GM18502 (cell line): Measurements from ENCODE around the gene ITIH4.

Experiments
- ATAC-seq: cut with Tn5 transposase; IDR thresholded peaks from one replicate; pipeline ENCODE4 v1.9.1; 2021; ENCODE audit warnings: mild to moderate bottlenecking; ENCODE audit not compliant: unreplicated experiment, poor library complexity

ITIH4 gene

DNA sequence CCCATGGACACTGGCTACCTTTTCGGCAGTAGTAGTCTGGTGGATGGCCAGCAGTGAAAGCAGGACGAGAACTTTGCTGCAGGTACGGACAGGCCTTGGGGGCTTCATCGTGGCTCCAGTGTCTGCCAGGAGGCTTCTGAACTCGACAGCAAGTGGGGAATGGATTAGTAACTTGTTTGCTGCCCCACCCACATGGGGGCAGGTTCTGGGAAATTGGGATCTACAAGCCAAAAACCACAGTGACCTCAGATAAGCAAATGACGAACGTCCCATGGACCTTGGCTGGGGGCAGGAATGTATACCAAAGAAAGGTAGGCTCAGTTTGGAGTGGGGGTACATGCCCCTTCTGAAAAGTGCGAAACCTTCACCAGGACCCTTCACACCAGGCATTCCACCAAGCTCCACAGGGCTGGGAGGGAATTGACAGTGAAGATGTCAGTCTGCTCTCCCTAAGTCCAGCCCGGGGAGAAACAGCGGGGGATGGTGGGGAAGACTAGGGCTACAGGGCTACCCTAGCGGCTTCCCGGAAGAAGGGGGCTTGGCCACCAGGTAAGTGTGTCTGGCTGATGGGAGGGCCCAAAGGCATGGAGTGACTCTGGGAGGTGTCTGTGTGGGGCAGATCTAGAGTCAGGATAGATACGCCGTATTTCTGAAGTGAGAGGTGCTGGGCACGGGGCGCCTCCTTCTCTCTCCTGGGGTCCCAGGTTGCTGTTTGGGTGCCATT, at the start of gene ITIH4:
ITIH4 (minus strand) TSS at position 138 of the 724 bp plus-strand sequence; CDS start at position 108, 30 bp downstream.
- no peak for ATAC-seq

DNA sequence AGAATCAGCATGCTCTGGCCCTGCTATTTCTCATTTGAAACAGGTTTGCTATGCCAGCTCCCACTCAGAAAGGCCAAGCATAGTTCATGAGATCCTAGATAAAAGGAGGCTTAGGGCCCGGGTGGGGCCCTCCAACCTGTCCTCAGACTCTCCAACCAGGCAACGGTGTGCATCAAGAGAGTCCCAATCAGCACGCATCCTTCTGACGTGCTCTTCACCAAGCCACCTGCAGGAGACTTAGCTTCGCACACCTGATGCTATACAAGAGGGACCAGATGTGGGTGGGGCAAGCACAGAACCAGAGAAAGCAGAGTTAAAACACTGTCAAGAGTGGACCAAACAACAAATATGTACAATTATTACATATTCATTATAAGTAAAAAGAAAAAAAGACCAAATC, 49.6 kb upstream of the ITIH4 start:
- no peak for ATAC-seq

- ATAC-seq, result no peak
These were observed 49.1 kb upstream of the ITIH4 start for GRCh38 chr3:52879581-52879980.

DNA sequence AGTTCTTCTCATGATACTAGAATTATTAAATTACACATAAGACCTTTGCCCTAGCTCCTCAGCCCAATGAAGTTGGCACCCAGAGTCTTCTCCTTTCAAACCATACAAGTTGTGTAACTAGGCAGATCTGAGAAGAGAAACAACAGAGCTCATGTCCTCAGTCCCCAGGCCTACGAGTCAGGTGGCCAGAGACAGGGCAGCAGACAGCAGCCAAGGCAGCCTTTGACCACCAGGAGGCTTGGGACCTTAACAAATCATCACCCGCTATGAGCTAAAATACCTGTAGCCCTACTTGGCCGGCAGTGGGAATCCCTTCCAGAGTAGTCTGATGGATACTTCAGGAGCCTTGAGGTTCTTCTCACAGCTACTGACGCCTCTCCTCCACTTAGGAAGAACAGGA, 48.6 kb upstream of the ITIH4 start:
- no peak for ATAC-seq

DNA sequence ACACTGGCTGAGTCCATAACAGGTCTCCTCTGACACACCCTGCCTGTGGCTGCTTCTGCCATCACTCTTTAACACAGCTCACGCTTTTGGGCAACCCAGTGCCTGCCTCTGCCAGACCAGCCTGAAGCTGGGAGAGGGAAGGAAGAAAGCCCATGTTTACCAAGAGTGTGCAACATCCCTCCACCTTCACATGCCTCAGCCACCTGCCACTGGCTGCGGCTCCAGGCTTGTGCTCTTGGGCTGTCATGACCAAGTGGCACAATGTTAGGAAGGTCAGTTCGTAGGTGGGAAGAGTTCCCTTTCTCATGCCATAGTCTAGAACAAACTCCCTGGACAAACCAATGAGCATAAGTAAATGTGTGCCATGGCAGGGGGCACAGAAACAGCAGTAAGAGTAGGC, 46.6 kb upstream of the ITIH4 start:
- no peak for ATAC-seq

- ATAC-seq, result no peak
These were observed 44.6 kb upstream of the ITIH4 start for GRCh38 chr3:52874864-52875587.

- no peak for ATAC-seq
These were observed 43.8 kb upstream of the ITIH4 start for GRCh38 chr3:52874160-52874701.

DNA sequence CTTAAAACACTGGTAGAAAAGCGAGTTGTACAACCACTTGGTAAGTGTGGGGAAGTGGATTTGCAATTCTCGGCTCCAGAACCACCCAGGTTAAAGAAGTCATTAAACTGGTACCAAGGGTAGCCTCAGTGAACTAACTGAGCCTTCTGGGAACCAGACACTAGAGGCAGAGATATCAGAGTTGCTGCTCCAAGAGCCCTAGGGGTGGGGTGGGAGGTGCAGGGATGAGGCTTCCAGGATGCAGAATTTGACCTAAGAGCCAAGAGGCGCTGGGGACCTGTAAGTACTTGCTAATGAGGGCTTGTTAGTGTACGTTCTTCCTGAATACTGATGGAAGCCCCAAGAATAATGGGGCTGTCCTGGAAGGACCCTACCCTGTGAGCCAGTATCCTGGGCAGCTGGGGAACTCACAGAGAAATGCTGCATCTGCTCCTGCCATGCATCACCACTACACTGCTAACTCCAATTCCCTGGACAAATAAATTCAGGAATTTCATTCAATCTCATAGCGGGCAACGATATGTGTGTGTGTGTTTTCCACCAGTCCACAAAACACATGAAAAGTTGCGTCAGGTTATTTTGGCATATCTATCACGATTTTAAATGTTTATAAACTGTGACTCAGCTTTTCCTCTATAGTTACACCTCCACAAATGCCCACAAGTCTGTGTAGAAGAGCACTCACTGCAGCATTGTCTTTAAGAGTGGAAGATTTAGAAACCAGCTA, 43.1 kb upstream of the ITIH4 start:
- ATAC-seq, result no peak

- ATAC-seq, result no peak
These were observed 41.8 kb upstream of the ITIH4 start for GRCh38 chr3:52872245-52872644.

GRCh38 chr3:52871761-52872160, 41.3 kb upstream of the ITIH4 start:
- ATAC-seq, result no peak

DNA sequence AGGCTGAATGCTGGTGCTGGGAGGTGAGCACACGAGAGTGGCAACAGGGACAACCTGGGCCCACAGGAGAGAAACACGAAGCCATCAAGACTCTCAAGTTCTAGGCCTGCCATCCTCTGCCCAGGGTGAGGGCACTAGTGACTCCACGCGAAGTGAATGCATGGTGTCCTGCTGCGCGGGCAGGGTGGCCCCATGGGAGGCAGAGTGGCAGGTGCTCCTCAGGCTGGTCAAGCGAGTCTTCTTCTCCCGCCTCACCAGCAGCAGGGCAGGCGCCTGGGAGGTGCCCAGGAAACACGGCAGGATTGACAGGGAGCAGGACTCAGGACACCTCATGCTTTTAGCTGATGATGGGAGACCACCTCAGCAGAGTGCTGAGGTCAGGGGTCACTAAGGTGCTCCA, 40.0 kb upstream of the ITIH4 start:
- no peak for ATAC-seq

DNA sequence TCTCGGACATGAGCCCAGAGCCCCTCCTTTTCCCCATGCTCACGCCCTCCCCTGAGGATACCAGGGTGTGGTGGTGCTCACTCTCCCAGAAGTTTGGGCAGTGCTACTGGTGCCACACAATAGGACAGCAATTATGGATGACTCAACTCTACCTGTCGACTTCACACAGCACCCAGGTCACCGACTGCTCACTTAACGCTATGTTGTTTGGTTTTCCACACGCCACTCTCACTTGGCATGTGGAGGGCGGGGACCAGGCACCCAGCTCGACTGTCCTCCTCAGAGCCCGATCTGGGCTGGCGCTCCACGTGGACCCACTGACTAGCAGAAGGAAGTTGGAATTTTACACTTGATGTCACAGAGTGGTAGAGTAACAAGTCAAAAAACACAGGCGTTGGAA, 36.0 kb upstream of the ITIH4 start:
- ATAC-seq, result no peak

DNA sequence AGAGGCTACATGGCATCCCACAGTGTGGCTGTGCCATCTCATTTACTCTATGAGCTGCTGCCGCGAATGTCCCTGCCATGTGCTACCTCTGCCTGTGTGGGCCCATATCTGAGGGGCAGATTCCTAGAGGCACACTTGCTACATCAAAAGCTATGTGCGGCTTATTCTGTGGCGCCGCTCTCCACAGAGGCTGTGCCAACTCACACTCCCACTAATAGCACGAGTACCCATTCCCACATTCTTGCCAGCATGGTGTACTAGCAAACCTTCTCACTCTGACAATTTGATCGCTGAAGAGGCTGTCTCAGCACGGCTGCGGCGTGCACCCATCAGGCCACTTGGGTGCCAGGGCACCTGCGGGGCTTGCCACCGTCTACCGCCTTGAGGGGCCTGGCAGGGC, 35.5 kb upstream of the ITIH4 start:
- no peak for ATAC-seq

DNA sequence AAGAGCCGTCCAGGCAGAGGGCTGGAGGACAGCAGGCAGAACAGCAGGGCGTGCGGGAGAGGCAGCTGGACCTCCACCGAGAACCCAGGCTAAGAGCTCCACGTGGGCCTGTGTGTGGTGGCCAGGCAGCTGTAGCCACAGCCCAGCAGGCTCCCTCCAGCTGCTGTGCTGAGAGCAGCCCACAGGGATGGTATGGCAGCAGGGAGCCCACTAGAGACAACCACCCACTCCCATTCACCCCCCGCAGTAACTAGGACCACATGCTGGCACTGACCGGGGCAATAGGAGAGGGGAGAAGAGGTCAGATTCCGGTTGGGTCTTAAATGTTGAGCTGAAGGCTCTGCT, 29.9 kb upstream of the ITIH4 start:
- no peak for ATAC-seq

DNA sequence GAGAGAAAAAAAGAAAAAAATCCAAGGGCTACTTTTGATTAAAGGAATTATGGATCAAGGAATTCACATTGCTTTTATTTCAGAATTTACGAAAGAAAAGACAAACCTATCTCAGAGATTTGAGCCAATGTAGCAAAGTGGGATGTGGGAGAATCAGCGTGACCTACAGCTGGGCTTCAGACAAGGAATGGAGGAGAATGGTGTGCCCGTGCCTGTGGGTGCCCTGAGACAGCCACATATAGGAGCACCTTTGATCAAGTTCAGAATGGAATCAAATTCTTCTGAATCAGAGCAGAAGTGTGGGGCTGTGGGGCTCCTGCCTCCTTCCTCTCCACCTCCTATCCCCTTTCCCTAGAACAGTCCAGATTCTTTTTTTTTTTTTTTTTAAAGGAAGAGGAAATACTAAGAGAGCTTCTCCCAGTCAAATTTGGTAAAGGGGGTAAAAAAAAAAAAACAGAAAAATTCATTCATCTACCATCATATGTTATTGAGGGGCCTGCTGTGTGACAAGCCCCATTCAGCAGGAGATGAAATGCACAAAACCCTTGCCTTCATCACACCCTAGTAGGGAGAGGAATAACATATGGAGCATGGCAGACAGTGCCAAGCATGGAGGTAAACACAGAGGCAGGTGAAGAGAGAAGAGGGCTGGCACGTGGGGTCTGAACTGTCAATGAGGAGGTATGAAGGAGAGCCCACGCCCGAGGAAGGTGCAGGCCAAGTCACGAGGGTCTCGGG, 29.4 kb upstream of the ITIH4 start:
- no peak for ATAC-seq

GRCh38 chr3:52857864-52858263, 27.4 kb upstream of the ITIH4 start:
- no peak for ATAC-seq

GRCh38 chr3:52857133-52857532, 26.7 kb upstream of the ITIH4 start:
- no peak for ATAC-seq

DNA sequence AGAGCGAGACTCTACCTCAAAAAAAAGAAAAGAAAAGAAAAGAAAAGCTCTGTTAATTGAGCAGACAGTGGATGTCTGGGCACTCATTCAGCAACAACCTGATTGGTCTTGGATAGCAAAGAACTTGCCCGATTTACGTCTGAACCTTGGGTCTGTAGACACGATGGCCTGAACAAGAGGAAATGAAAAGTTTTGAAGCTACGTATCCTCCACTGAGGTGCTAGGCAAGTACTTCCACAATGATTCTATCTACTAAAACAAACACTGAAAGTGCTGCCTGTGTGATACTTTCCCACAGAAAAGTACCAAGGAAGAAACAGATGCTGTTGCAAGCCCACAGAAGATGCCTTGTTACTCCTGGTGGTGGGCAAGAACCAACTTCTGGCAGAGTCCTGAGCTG, 26.2 kb upstream of the ITIH4 start:
- no peak for ATAC-seq

DNA sequence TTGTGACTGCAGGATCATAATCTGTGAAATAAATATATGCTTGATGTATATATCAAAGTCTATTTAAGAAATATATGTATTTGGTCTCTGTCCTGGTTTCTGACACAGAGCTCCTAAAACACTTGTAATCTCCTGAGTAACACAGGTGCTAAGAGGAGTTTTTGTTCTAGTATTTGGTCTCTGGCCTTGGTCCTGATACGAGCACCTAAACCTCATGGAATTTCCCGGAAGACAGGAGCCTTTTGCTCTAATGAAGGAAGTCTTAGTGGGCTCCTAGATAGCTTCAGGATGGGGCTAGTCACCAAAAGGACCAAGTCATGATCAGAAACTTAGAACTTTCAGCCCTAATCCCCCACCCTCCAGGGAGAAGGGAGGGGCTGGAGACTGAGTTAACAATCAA, 23.5 kb upstream of the ITIH4 start:
- ATAC-seq, result no peak

- no peak for ATAC-seq
These were observed 21.9 kb upstream of the ITIH4 start for GRCh38 chr3:52852419-52852818.

DNA sequence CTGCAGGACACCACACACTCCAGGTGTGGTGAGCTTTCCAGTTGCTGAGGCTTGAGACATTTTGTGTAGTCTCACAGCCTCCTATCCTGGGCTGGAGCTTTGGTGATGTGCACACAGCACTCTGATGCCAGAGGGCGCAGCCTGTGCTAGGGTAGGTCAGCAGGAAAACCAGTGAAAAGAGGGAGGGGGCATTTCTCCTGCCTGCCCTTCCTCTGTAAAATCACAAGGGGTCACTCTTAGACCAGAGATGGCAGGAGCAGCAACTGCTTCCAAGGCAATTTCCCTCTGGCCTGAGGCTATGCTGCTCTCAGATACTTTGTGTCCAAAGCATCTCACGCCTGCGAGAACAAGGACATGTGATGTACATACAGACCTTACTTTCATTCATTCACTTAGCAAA, 20.9 kb upstream of the ITIH4 start:
- no peak for ATAC-seq
